ENCODE results near the gene PLCXD3.

DNA sequence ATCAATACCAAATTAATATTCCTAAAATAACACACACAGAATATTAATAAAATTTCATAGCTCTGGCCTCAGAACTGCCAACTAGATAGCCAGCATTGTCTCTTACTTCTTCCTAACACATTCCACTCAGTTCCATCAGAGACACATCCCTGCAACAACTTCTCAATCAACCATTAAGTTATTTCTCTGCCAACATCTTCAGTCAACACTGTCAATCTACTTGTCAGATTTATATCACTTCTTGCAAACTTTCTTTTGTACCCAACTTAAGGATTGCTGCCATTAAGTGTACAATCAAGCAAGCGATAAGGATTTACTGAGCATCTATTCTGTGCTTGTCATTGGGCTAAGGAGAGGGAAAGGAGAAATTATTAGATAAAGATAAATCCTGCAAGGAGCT is 50.8 kb downstream of the PLCXD3 start:
- TF ChIP-seq, protein P1, sequence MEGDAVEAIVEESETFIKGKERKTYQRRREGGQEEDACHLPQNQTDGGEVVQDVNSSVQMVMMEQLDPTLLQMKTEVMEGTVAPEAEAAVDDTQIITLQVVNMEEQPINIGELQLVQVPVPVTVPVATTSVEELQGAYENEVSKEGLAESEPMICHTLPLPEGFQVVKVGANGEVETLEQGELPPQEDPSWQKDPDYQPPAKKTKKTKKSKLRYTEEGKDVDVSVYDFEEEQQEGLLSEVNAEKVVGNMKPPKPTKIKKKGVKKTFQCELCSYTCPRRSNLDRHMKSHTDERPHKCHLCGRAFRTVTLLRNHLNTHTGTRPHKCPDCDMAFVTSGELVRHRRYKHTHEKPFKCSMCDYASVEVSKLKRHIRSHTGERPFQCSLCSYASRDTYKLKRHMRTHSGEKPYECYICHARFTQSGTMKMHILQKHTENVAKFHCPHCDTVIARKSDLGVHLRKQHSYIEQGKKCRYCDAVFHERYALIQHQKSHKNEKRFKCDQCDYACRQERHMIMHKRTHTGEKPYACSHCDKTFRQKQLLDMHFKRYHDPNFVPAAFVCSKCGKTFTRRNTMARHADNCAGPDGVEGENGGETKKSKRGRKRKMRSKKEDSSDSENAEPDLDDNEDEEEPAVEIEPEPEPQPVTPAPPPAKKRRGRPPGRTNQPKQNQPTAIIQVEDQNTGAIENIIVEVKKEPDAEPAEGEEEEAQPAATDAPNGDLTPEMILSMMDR (conservative IDR thresholded peaks at IDR 0.05; ENCODE audit: low read length): no peak
- TF ChIP-seq EZH2phosphoT487 (IDR thresholded peaks at IDR 0.05; ENCODE audit: borderline replicate concordance): no peak
